ENCODE results near the gene DHRSX. TPM values are rescaled to one million over a fixed set of nuclear protein-coding genes. Genes with fewer than 3 reads are reported as not detected.
"Not testable (repeated sequence)": the region's sequence is repeated elsewhere in the genome, so short reads cannot be mapped to it uniquely, and the experiment has no call there.

DHRSX gene
- total RNA-seq, 1 experiment from 2014 or later: 23.9 TPM

DNA sequence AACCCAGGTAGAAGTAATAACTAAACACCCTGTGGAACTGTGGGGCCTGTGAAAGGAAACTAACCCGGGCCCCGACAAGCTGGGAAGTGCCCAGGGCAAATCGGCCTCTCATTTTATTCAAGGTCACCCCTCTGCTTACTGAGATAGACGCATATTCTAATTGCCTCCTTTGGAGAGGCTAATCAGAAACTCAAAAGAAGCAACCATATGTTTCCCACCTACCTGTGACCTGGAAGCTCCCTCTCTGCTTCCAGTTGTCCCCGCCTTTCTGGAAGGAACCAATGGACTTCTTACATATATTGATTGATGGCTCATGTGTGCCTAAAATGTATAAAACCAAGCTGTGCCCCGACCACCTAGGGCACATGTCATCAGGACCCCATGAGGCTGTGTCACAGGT is 23.1 kb upstream of the DHRSX start:
- ChIA-PET CTCF (no interaction called here), POLR2A (no interaction called here)
- no peaks in the 10 kb centered on the region for H3K4me1 Mint-ChIP-seq (ENCODE audit: insufficient read depth, unreplicated experiment)
- DNase-seq (ENCODE audit: unreplicated experiment): no peak
- H3K27ac Mint-ChIP-seq (ENCODE audit: low read depth, unreplicated experiment): no peak overlapping the region
- peaks cover 22% of the 10 kb centered on the region for H3K27me3 Mint-ChIP-seq (ENCODE audit: insufficient read depth, unreplicated experiment)
- H3K9me3 Mint-ChIP-seq (ENCODE audit: unreplicated experiment): no peaks in the 10 kb centered on the region
- BruUV-seq (replicated peaks): no TSS peak
- intact Hi-C loops (cut with micrococcal nuclease): no loop called here
- H3K4me3 Mint-ChIP-seq (ENCODE audit: unreplicated experiment): no peak overlapping the region
- no peaks in the 10 kb centered on the region for H3K36me3 Mint-ChIP-seq (ENCODE audit: insufficient read depth, unreplicated experiment)
- no peak for TF ChIP-seq CTCF (IDR thresholded peaks at IDR 0.05; ENCODE audit: unreplicated experiment)

DNA sequence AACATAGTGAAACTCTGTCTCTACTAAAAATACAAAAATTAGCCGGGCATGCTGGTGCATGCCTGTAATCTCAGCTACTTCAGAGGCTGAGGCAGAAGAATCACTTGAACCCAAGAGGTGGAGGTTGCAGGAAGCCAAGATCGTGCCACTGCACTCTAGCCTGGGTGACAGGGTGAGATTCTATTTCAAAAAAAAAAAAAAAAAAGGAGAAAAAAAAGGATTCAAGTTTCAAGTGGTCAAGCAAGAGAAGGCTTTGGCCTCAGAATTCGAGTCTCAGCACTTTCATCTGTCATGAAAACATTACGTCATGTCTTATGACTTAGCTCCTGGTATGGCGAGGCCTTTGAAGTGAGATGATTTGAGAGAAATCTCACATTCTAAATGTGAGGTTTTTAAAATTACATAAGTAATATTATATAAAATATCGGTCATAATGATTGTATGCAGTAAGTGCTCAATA is 21.2 kb upstream of the DHRSX start:
- H3K9me3 Mint-ChIP-seq (ENCODE audit: unreplicated experiment): no peaks in the 10 kb centered on the region
- no peak for DNase-seq (ENCODE audit: unreplicated experiment)
- H3K4me1 Mint-ChIP-seq (ENCODE audit: insufficient read depth, unreplicated experiment): no peaks in the 10 kb centered on the region
- no peak overlapping the region for H3K27ac Mint-ChIP-seq (ENCODE audit: low read depth, unreplicated experiment)
- POLR2A ChIA-PET: no interaction called here
- no TSS peak for BruUV-seq (replicated peaks)
- H3K36me3 Mint-ChIP-seq (ENCODE audit: insufficient read depth, unreplicated experiment): peaks cover 7% of the 10 kb centered on the region
- peaks cover 27% of the 10 kb centered on the region for H3K27me3 Mint-ChIP-seq (ENCODE audit: insufficient read depth, unreplicated experiment)
- H3K4me3 Mint-ChIP-seq (ENCODE audit: unreplicated experiment): no peak overlapping the region
- CTCF ChIA-PET: no interaction called here
- no peak for TF ChIP-seq CTCF (IDR thresholded peaks at IDR 0.05; ENCODE audit: unreplicated experiment)
- intact Hi-C loops (cut with micrococcal nuclease): no loop called here

GRCh38 chrX:2521092-2521926 is 20.5 kb upstream of the DHRSX start:
- peaks cover 21% of the 10 kb centered on the region for H3K27me3 Mint-ChIP-seq (ENCODE audit: insufficient read depth, unreplicated experiment)
- ChIA-PET POLR2A (no interaction called here), CTCF (no interaction called here)
- H3K27ac Mint-ChIP-seq (ENCODE audit: low read depth, unreplicated experiment): no peak overlapping the region
- BruUV-seq (replicated peaks): no TSS peak
- no peak overlapping the region for H3K4me3 Mint-ChIP-seq (ENCODE audit: unreplicated experiment)
- H3K4me1 Mint-ChIP-seq (ENCODE audit: insufficient read depth, unreplicated experiment): no peaks in the 10 kb centered on the region
- peaks cover 7% of the 10 kb centered on the region for H3K36me3 Mint-ChIP-seq (ENCODE audit: insufficient read depth, unreplicated experiment)
- no peaks in the 10 kb centered on the region for H3K9me3 Mint-ChIP-seq (ENCODE audit: unreplicated experiment)
- intact Hi-C loops (cut with micrococcal nuclease): no loop called here
- no peak for TF ChIP-seq CTCF (IDR thresholded peaks at IDR 0.05; ENCODE audit: unreplicated experiment)
- DNase-seq (ENCODE audit: unreplicated experiment): no peak

DNA sequence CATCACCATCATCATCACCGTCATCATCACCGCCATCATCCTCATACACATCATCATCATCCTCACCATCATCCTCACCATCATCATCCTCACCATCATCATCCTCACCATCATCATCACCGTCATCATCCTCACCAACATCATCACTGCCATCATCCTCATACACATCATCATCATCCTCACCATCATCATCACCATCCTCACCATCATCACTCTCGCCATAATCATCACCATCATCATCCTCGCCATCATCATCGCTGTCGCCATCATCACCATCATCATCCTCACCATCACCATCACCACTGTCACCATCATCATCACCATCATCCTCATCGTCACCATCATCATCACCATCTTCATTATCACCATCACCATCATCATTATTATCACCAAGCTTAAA is 19.8 kb upstream of the DHRSX start:
- no peak overlapping the region for H3K27ac Mint-ChIP-seq (ENCODE audit: low read depth, unreplicated experiment)
- BruUV-seq (replicated peaks): no TSS peak
- H3K36me3 Mint-ChIP-seq (ENCODE audit: insufficient read depth, unreplicated experiment): peaks cover 7% of the 10 kb centered on the region
- intact Hi-C loops (cut with micrococcal nuclease): no loop called here
- DNase-seq (ENCODE audit: unreplicated experiment): no peak
- H3K4me3 Mint-ChIP-seq (ENCODE audit: unreplicated experiment): no peak overlapping the region
- CTCF ChIA-PET: no interaction called here
- TF ChIP-seq CTCF (IDR thresholded peaks at IDR 0.05; ENCODE audit: unreplicated experiment): no peak
- H3K27me3 Mint-ChIP-seq (ENCODE audit: insufficient read depth, unreplicated experiment): peaks cover 14% of the 10 kb centered on the region
- POLR2A ChIA-PET: no interaction called here
- H3K9me3 Mint-ChIP-seq (ENCODE audit: unreplicated experiment): no peaks in the 10 kb centered on the region
- no peaks in the 10 kb centered on the region for H3K4me1 Mint-ChIP-seq (ENCODE audit: insufficient read depth, unreplicated experiment)

DNA sequence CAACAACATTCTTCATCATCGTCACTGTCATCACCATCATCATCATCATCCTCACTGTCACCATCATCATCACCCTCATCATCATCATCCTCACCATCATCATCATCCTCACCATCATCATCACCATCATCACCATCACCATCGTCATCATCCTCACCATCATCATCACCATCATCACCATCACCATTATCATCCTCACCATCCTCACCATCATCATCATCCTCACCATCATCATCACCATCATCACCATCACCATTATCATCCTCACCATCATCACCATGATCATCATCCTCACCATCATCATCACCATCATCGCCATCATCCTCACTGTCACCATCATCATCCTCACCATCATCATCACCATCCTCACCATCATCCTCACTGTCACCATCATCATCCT is 18.9 kb upstream of the DHRSX start:
- DNase-seq (ENCODE audit: unreplicated experiment); intact Hi-C loops (cut with micrococcal nuclease); H3K36me3 Mint-ChIP-seq (ENCODE audit: insufficient read depth, unreplicated experiment); H3K4me3 Mint-ChIP-seq (ENCODE audit: unreplicated experiment); POLR2A ChIA-PET; H3K9me3 Mint-ChIP-seq (ENCODE audit: unreplicated experiment); H3K4me1 Mint-ChIP-seq (ENCODE audit: insufficient read depth, unreplicated experiment); H3K27ac Mint-ChIP-seq (ENCODE audit: low read depth, unreplicated experiment); BruUV-seq (replicated peaks); CTCF ChIA-PET: not testable (repeated sequence)
- peaks cover 14% of the 10 kb centered on the region for H3K27me3 Mint-ChIP-seq (ENCODE audit: insufficient read depth, unreplicated experiment)

All from MCF 10A (cell line).